WERI-Rb-1 (cell line): ENCODE results near the gene CPT1C.

Experiments
- DNase-seq: peaks from one replicate; pipeline ENCODE4 v3.0.0-alpha.2; 2020
- H3K27ac ChIP-seq: fragments of 250-450 bp; sonication (Bioruptor Pico); 2 replicates; pipeline ENCODE4 v1.5.1; 2020; ENCODE audit warnings: mild to moderate bottlenecking, moderate library complexity
- H3K27me3 ChIP-seq: fragments of 250-450 bp; sonication (Bioruptor Pico); 2 replicates; pipeline ENCODE4 v1.5.1; 2021; ENCODE audit warnings: mild to moderate bottlenecking, low read depth, moderate library complexity; ENCODE audit not compliant: insufficient read depth, severe bottlenecking
- H3K36me3 ChIP-seq: fragments of 250-450 bp; sonication (Bioruptor Pico); 2 replicates; pipeline ENCODE4 v1.5.1; 2020; ENCODE audit warnings: mild to moderate bottlenecking, moderate library complexity
- H3K4me3 ChIP-seq: 2 replicates; pipeline ENCODE4 v1.5.1; 2011; ENCODE audit warnings: low read depth, mild to moderate bottlenecking, control low read depth, low read length
- H3K9me3 ChIP-seq: fragments of 250-450 bp; sonication (Bioruptor Pico); 2 replicates; pipeline ENCODE4 v1.5.1; 2021; ENCODE audit warnings: mild to moderate bottlenecking, moderate library complexity; ENCODE audit not compliant: severe bottlenecking
- TF ChIP-seq, protein P1 (sequence below): IDR thresholded peaks from 2 replicates; pipeline ENCODE4 v1.5.1; 2011; ENCODE audit warnings: low read depth, mild to moderate bottlenecking, control low read depth, inconsistent platforms, low read length

CPT1C gene

GRCh38 chr19:49758292-49758691 lies 67.4 kb downstream of the CPT1C start:
- TF ChIP-seq, protein P1, sequence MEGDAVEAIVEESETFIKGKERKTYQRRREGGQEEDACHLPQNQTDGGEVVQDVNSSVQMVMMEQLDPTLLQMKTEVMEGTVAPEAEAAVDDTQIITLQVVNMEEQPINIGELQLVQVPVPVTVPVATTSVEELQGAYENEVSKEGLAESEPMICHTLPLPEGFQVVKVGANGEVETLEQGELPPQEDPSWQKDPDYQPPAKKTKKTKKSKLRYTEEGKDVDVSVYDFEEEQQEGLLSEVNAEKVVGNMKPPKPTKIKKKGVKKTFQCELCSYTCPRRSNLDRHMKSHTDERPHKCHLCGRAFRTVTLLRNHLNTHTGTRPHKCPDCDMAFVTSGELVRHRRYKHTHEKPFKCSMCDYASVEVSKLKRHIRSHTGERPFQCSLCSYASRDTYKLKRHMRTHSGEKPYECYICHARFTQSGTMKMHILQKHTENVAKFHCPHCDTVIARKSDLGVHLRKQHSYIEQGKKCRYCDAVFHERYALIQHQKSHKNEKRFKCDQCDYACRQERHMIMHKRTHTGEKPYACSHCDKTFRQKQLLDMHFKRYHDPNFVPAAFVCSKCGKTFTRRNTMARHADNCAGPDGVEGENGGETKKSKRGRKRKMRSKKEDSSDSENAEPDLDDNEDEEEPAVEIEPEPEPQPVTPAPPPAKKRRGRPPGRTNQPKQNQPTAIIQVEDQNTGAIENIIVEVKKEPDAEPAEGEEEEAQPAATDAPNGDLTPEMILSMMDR = no peak
- H3K27me3 ChIP-seq = no peaks in the 10 kb centered on the region
- no peak overlapping the region for H3K27ac ChIP-seq
- no peak for DNase-seq
- H3K9me3 ChIP-seq = peaks cover 8% of the 10 kb centered on the region
- H3K36me3 ChIP-seq = no peaks in the 10 kb centered on the region
- no peak overlapping the region for H3K4me3 ChIP-seq

- H3K36me3 ChIP-seq = no peaks in the 10 kb centered on the region
- TF ChIP-seq, protein P1 = no peak
- no peak for DNase-seq
- H3K27ac ChIP-seq = no peak overlapping the region
- no peaks in the 10 kb centered on the region for H3K27me3 ChIP-seq
- peaks cover under 1% of the 10 kb centered on the region for H3K9me3 ChIP-seq
- H3K4me3 ChIP-seq = no peak overlapping the region
Observed at GRCh38 chr19:49761249-49761624, 70.3 kb downstream of the CPT1C start.

DNA sequence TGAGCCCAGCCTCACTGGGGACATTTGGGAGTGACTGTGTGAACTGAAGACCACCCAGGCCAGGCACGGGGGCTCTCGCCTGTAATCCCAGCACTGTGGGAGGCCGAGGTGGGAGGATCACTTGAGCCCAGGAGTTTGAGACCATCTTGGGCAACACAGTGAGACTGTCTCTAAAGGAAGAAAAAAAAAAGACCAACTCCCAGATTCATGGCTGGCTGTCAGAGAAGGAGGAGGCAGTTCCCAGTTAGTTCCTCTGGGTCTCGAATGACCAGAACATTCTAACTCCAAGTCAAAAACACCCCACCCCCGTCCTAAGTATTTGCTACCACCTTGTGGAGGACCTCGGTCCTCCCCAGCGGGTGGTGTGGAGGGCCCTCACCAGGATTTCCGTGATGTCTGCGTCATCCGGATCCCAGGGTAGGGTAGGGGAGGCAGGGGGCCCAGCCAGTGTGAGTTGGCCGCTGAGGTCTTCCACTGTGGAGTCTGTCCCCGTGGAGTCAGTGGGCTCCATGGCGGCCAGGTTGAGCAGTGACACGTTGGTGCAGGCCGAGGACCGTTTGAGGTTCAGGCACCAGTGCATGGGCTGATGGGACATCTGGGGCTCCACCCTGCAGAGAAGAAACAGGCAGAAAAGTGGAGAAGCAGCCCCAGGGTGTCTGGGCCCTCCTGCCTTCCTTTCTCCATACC lies 70.9 kb downstream of the CPT1C start:
- peak; percentile 22 for DNase-seq
- no peak overlapping the region for H3K27ac ChIP-seq

DNA sequence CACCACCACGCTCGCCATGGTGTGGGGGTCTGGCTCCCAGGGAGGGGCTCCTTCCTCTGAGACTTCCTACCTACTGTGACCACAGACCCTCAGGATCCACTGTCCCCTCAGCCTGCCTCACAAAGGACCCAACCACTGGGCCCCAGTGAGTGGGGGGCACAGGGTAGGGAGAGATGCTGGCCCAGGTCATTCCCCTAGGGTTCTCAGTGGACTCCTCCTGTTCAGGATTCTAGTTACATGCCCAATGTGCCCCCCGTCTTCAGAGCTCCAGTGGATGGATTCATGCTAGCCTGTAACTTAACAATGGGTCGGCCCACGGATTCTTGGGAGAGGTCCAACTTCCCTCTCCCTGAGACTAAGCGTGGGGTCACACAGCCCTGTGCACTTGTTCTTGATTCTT lies 72.3 kb downstream of the CPT1C start, which contains the start of gene TSKS:
Gene TSKS, minus strand, starts transcription at position 77 of the 400 bp plus-strand sequence. Its CDS starts 59 bp downstream, at position 18.
- no peak within 1 kb of the TSS for H3K4me3 ChIP-seq
- H3K36me3 ChIP-seq = no peaks in the 10 kb centered on the region
- no peaks in the 10 kb centered on the region for H3K9me3 ChIP-seq
- no peak within 1 kb of the TSS for H3K27ac ChIP-seq
- no peaks in the 10 kb centered on the region for H3K27me3 ChIP-seq
- no peak for DNase-seq
- TF ChIP-seq, protein P1 = no peak

More for the DNA sequence above, 70.9 kb downstream of the CPT1C start:
- Histone ChIP-seq H3K9me3 (no peaks in the 10 kb centered on the region), H3K27me3 (no peaks in the 10 kb centered on the region), H3K36me3 (no peaks in the 10 kb centered on the region), H3K4me3 (no peak overlapping the region)
- TF ChIP-seq, protein P1 = 0 out of 2 replicates have a peak, but pooled peaks have one; percentile 6
